MCF 10A (cell line): ENCODE results near the gene TNFRSF14. TPM values are rescaled to one million over a fixed set of nuclear protein-coding genes. Genes with fewer than 3 reads are reported as not detected.

ENCODE experiments used
- BruUV-seq: library from RNA; stranded (reverse); fragments of 400-500 nt; replicated peaks from 2 replicates; lab custom pipeline; 2021; lab: Mats Ljungman, UMichigan
- CTCF ChIA-PET: fragments of 300-600 bp; sonication (Branson Sonifier 250); formaldehyde crosslinking; extraction: SDS; loops from one replicate; lab custom pipeline; 2021; ENCODE audit warnings: antibody characterized with exemption, inconsistent platforms; lab: Yijun Ruan, JAX
- POLR2A ChIA-PET: fragments of 300-600, 350-650 bp; sonication (Branson Sonifier 250); formaldehyde crosslinking; extraction: SDS; loops from one replicate; lab custom pipeline; 2020; ENCODE audit warnings: antibody characterized with exemption, inconsistent platforms; lab: Yijun Ruan, JAX
- DNase-seq: peaks from one replicate; pipeline ENCODE4 v3.0.0-alpha.2; 2018; ENCODE audit not compliant: unreplicated experiment
- H3K27ac Mint-ChIP-seq: one replicate; pipeline ENCODE4 v1.8.0; 2022; ENCODE audit warnings: mild to moderate bottlenecking, low read depth, mixed read lengths; ENCODE audit not compliant: unreplicated experiment
- H3K27me3 Mint-ChIP-seq: one replicate; pipeline ENCODE4 v1.8.0; 2022; ENCODE audit warnings: mixed read lengths; ENCODE audit not compliant: insufficient read depth, unreplicated experiment
- H3K36me3 Mint-ChIP-seq: one replicate; pipeline ENCODE4 v1.8.0; 2022; ENCODE audit warnings: mild to moderate bottlenecking, moderate library complexity, mixed read lengths; ENCODE audit not compliant: insufficient read depth, unreplicated experiment
- H3K4me1 Mint-ChIP-seq: one replicate; pipeline ENCODE4 v1.8.0; 2022; ENCODE audit warnings: mixed read lengths; ENCODE audit not compliant: insufficient read depth, unreplicated experiment
- H3K4me3 Mint-ChIP-seq: one replicate; pipeline ENCODE4 v1.8.0; 2022; ENCODE audit warnings: mild to moderate bottlenecking, moderate library complexity, mixed read lengths; ENCODE audit not compliant: unreplicated experiment
- H3K9me3 Mint-ChIP-seq: one replicate; pipeline ENCODE4 v1.8.0; 2022; ENCODE audit warnings: mixed read lengths; ENCODE audit not compliant: unreplicated experiment
- CTCF ChIP-seq: fragments of 200-600 bp; IDR thresholded peaks from one replicate; pipeline ENCODE4 v1.8.0; 2022; ENCODE audit warnings: antibody characterized with exemption, mild to moderate bottlenecking; ENCODE audit not compliant: unreplicated experiment
- intact Hi-C: fragments of 100-400 bp; cut with micrococcal nuclease; formaldehyde crosslinking; loops from 2 replicates; pipeline ENCODE4 v1.14.1; 2022
- total RNA-seq: library from RNA; stranded (reverse); gene quantifications from 2 replicates; pipeline ENCODE4 v1.2.3, GENCODE V29; 2022

TNFRSF14 gene
- total RNA-seq, 1 experiment from 2014 or later = 4.6 TPM

DNA sequence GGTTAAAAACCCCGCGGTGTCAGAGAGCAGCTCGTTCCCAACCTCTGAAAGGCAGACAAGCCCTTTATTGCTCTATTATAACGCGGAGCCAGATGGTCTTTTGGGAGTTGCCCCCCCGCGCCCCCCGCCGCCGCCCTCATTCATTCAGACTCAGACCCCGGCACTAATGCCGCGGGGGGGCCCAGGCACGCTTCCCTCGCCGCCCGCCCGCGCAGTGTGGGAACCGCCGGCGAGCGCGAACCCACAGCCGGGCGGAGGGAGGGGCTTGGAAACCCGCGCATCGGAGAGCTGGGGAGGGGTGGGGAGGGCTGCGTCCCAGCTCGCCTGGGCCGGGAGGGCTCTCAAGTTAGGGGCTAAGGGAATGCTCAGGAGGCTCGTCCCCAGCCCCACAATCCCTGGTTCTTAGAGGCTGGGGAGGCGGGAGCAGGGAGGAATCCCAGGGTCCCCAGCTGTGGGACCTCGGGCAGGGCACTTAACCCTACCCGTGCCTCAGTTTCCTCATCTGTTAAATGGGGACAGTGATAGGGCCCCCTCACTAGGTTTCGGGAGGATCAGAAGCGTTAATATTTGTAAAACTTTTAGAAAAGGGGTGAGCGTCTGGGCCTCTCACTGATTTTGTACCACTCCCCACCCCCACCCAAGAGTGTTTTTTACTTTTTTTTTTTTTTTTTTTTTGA lies 15.2 kb upstream of the TNFRSF14 start:
- Mint-ChIP-seq H3K4me3 (no peak overlapping the region), H3K36me3 (no peaks in the 10 kb centered on the region), H3K9me3 (no peaks in the 10 kb centered on the region), H3K27me3 (no peaks in the 10 kb centered on the region), H3K4me1 (peaks cover 19% of the 10 kb centered on the region), H3K27ac (no peak overlapping the region)
- no peak for TF ChIP-seq CTCF
- DNase-seq = no peak
- CTCF ChIA-PET = interaction anchor here (0.5 to 0.6 kb wide), 2 partner anchors 79 to 324 kb away, joined by 3 to 4 read pairs; no protein-coding TSS in a partner anchor
- intact Hi-C loops = no loop called here
- no TSS peak for BruUV-seq
- POLR2A ChIA-PET = interaction anchor here (0.6 kb wide), 1 partner anchor 140 kb away, joined by 3 read pairs; no protein-coding TSS in a partner anchor

GRCh38 chr1:2541619-2542245 lies 14.4 kb upstream of the TNFRSF14 start:
- peaks cover 15% of the 10 kb centered on the region for H3K4me1 Mint-ChIP-seq
- no peak for TF ChIP-seq CTCF
- intact Hi-C loops = no loop called here
- H3K36me3 Mint-ChIP-seq = no peaks in the 10 kb centered on the region
- H3K27ac Mint-ChIP-seq = no peak overlapping the region
- H3K27me3 Mint-ChIP-seq = no peaks in the 10 kb centered on the region
- no peaks in the 10 kb centered on the region for H3K9me3 Mint-ChIP-seq
- POLR2A ChIA-PET = no interaction called here
- CTCF ChIA-PET = interaction anchor here (0.6 kb wide), 1 partner anchor 325 kb away, joined by 4 read pairs; no protein-coding TSS in a partner anchor
- DNase-seq = no peak
- no peak overlapping the region for H3K4me3 Mint-ChIP-seq
- BruUV-seq = no TSS peak

DNA sequence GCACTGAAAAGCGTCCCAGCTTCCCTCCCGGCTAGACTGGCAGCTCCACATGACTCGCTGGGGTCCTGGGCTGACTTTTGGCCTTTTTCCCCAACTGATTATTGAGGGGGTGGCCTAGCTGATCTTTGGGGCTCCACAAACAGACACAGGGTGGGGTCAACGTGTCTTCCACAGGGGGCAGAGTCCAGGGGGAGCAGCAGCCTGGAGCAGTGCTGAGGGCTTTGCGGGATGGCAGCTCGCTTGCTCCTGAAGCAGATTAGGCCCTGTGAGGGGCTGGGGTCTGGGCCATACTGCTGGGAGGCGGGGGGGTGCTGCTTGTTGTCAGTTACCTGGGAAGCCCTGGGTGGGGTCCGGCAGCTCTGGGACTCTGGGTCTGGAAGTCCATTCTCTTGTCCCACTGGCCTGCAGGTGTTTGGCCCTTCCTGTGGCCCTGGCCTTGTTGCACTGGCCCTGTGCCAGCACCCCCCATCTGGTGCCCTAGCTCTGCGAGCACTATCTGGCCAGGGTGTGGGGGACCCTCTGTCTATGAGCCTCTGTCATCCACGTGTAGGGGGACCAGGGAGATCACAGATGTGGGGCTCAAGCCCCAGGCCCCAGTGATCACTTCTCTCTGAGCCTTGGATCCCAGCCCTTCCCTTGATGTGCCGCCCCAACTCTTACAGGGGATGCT lies 13.8 kb upstream of the TNFRSF14 start:
- Mint-ChIP-seq H3K4me1 (peaks cover 12% of the 10 kb centered on the region), H3K27ac (no peak overlapping the region), H3K9me3 (no peaks in the 10 kb centered on the region), H3K36me3 (no peaks in the 10 kb centered on the region), H3K27me3 (no peaks in the 10 kb centered on the region), H3K4me3 (no peak overlapping the region)
- intact Hi-C loops = no loop called here
- CTCF ChIA-PET = no interaction called here
- no TSS peak for BruUV-seq
- POLR2A ChIA-PET = no interaction called here
- no peak for TF ChIP-seq CTCF
- no peak for DNase-seq

GRCh38 chr1:2543543-2544092 lies 12.6 kb upstream of the TNFRSF14 start:
- intact Hi-C loops = no loop called here
- H3K4me1 Mint-ChIP-seq = peaks cover 5% of the 10 kb centered on the region
- no peak overlapping the region for H3K27ac Mint-ChIP-seq
- no peaks in the 10 kb centered on the region for H3K9me3 Mint-ChIP-seq
- no peak for TF ChIP-seq CTCF
- BruUV-seq = no TSS peak
- CTCF ChIA-PET = interaction anchor here (0.5 to 0.6 kb wide), 2 partner anchors 36 to 404 kb away, joined by 3 read pairs; no protein-coding TSS in a partner anchor
- no peak overlapping the region for H3K4me3 Mint-ChIP-seq
- H3K27me3 Mint-ChIP-seq = no peaks in the 10 kb centered on the region
- no peak for DNase-seq
- POLR2A ChIA-PET = interaction anchor here (1.9 to 4.2 kb wide), 2 partner anchors 9 to 18 kb away, joined by 13 to 36 read pairs; partner anchors contain the start of gene PANK4
- no peaks in the 10 kb centered on the region for H3K36me3 Mint-ChIP-seq
